Measurements from ENCODE around the gene CERT1. TPM values are rescaled to one million over a fixed set of nuclear protein-coding genes. Genes with fewer than 3 reads are reported as not detected.

CERT1 gene
- total and polyA plus RNA-seq, 7 donors = 14.1 to 63.3 (median 46.6) TPM

- Histone ChIP-seq H3K4me3 (no peak overlapping the region), H3K9me3 (no peaks in the 10 kb centered on the region), H3K27ac (no peak overlapping the region), H3K4me1 (no peaks in the 10 kb centered on the region), H3K27me3 (ENCODE audit: insufficient read depth in 3 of 3, low read length in 2 of 3) (no peaks in the 10 kb centered on the region), H3K36me3 (ENCODE audit: insufficient read depth in 1 of 2, low read depth in 1 of 2) (peaks cover 13 to 91% of the 10 kb centered on the region in 2 donors)
- intact Hi-C loops (cut with DNase I) = loop anchor here in 1 of 2 donors (10.0 kb wide), 1 partner anchor 227 kb away; no protein-coding TSS in a partner anchor
- ATAC-seq (no peak), DNase-seq (no peak)
- no peak for TF ChIP-seq CTCF (IDR thresholded peaks at IDR 0.05)
- WGBS, 3 donors = 92 to 96% (median 96%) methylated on average over 3 of the region's 3 CpGs
Observed at GRCh38 chr5:75358117-75358516, 153.3 kb downstream of the CERT1 start.

GRCh38 chr5:75356719-75357118 is 154.7 kb downstream of the CERT1 start:
- H3K27me3 ChIP-seq (ENCODE audit: insufficient read depth in 3 of 3, low read length in 2 of 3) = no peaks in the 10 kb centered on the region
- intact Hi-C loops (cut with DNase I) = loop anchor here in 1 of 2 donors (10.0 kb wide), 1 partner anchor 228 kb away; no protein-coding TSS in a partner anchor
- WGBS, 3 donors = 96 to 97% (median 96%) methylated on average over 7 of the region's 7 CpGs
- DNase-seq (no peak), ATAC-seq (no peak)
- H3K36me3 ChIP-seq (ENCODE audit: insufficient read depth in 1 of 2, low read depth in 1 of 2) = peaks cover 18 to 100% of the 10 kb centered on the region in 2 donors
- no peak overlapping the region for H3K4me3 ChIP-seq
- TF ChIP-seq CTCF (IDR thresholded peaks at IDR 0.05) = no peak
- no peaks in the 10 kb centered on the region for H3K9me3 ChIP-seq
- no peaks in the 10 kb centered on the region for H3K4me1 ChIP-seq
- no peak overlapping the region for H3K27ac ChIP-seq

GRCh38 chr5:75355236-75355635 is 156.2 kb downstream of the CERT1 start:
- intact Hi-C loops (cut with DNase I) = loop anchor here in 1 of 2 donors (10.0 kb wide), 1 partner anchor 230 kb away; no protein-coding TSS in a partner anchor
- Histone ChIP-seq H3K27me3 (ENCODE audit: insufficient read depth in 3 of 3, low read length in 2 of 3) (no peaks in the 10 kb centered on the region), H3K4me1 (no peaks in the 10 kb centered on the region), H3K27ac (no peak overlapping the region), H3K36me3 (ENCODE audit: insufficient read depth in 1 of 2, low read depth in 1 of 2) (peaks cover 17 to 100% of the 10 kb centered on the region in 2 donors), H3K9me3 (no peaks in the 10 kb centered on the region), H3K4me3 (no peak overlapping the region)
- TF ChIP-seq CTCF (IDR thresholded peaks at IDR 0.05) = no peak
- DNase-seq = no peak
- no peak for ATAC-seq
- WGBS, 3 donors = 93 to 98% (median 96%) methylated on average over 6 of the region's 6 CpGs

- ATAC-seq (no peak), DNase-seq (no peak)
- TF ChIP-seq CTCF (IDR thresholded peaks at IDR 0.05) = no peak
- Histone ChIP-seq H3K27me3 (ENCODE audit: insufficient read depth in 3 of 3, low read length in 2 of 3) (no peaks in the 10 kb centered on the region), H3K9me3 (no peaks in the 10 kb centered on the region), H3K4me3 (no peak overlapping the region), H3K27ac (no peak overlapping the region), H3K36me3 (ENCODE audit: insufficient read depth in 1 of 2, low read depth in 1 of 2) (peaks cover 9 to 99% of the 10 kb centered on the region in 2 donors), H3K4me1 (no peaks in the 10 kb centered on the region)
- WGBS, 3 donors = 95 to 97% (median 95%) methylated on average over 7 of the region's 7 CpGs
- intact Hi-C loops (cut with DNase I) = loop anchor here in 1 of 2 donors (10.0 kb wide), 1 partner anchor 233 kb away; no protein-coding TSS in a partner anchor
Observed at GRCh38 chr5:75351139-75351926, 160.1 kb downstream of the CERT1 start.
